ENCODE measurements around the gene XYLT2. TPM values are rescaled to one million over a fixed set of nuclear protein-coding genes. Genes with fewer than 3 reads are reported as not detected.
A peak's percentile ranks its signal among the peaks of the same experiment; 100 is the strongest.

XYLT2 gene
- total RNA-seq, 1 donor from 2014 or later: 12.2 TPM

GRCh38 chr17:50346313-50347116 lies 589 bp downstream of the XYLT2 start:
- H3K27me3 Mint-ChIP-seq (ENCODE audit: insufficient read depth, low read depth): peaks cover 8% of the 10 kb centered on the region
- Histone ChIP-seq H2AFZ (replicated peaks) (peak overlapping the region; percentile 36), H4K20me1 (ENCODE audit: low read depth) (peaks cover 27% of the 10 kb centered on the region), H3K79me2 (ENCODE audit: low read depth) (peaks cover 18% of the 10 kb centered on the region), H3K4me1 (peaks cover 19% of the 10 kb centered on the region), H3K27me3 (peaks cover 28% of the 10 kb centered on the region), H3F3A (ENCODE audit: low read depth) (no peaks in the 10 kb centered on the region), H3K4me3 (peak overlapping the region; percentile 78), H3K9ac (no peak overlapping the region), H3K36me3 (no peaks in the 10 kb centered on the region), H3K9me3 (ENCODE audit: low read depth) (no peaks in the 10 kb centered on the region), H3K27ac (no peak overlapping the region), H3K4me2 (peak overlapping the region; percentile 93)
- no peaks in the 10 kb centered on the region for H3K9me3 Mint-ChIP-seq
- H3K27ac Mint-ChIP-seq: peak overlapping the region; percentile 66
- peaks cover 35% of the 10 kb centered on the region for H3K4me1 Mint-ChIP-seq
- peak overlapping the region; percentile 95 for H3K4me3 Mint-ChIP-seq
- H3K36me3 Mint-ChIP-seq: peaks cover 2% of the 10 kb centered on the region
- TF ChIP-seq EZH2 (IDR thresholded peaks at IDR 0.05): no peak
- TF ChIP-seq CTCF (IDR thresholded peaks at IDR 0.05): no peak
- TF ChIP-seq EZH2phosphoT487 (IDR thresholded peaks at IDR 0.05): no peak
- DNase-seq (ENCODE audit: low spot score): peak; percentile 59

GRCh38 chr17:50347117-50347893 lies 1.4 kb downstream of the XYLT2 start:
- H2AFZ ChIP-seq (replicated peaks): no peak overlapping the region
- H3K4me3 ChIP-seq: peak overlapping the region; percentile 78
- H3K79me2 ChIP-seq (ENCODE audit: low read depth): peaks cover 18% of the 10 kb centered on the region
- TF ChIP-seq CTCF (IDR thresholded peaks at IDR 0.05): no peak
- TF ChIP-seq EZH2 (IDR thresholded peaks at IDR 0.05): no peak
- no peak for TF ChIP-seq EZH2phosphoT487 (IDR thresholded peaks at IDR 0.05)
- no peak overlapping the region for H3K27ac ChIP-seq
- H4K20me1 ChIP-seq (ENCODE audit: low read depth): peaks cover 30% of the 10 kb centered on the region
- Mint-ChIP-seq H3K27ac (no peak overlapping the region), H3K9me3 (no peaks in the 10 kb centered on the region), H3K36me3 (peaks cover 3% of the 10 kb centered on the region), H3K27me3 (ENCODE audit: insufficient read depth, low read depth) (peaks cover 8% of the 10 kb centered on the region), H3K4me1 (peaks cover 35% of the 10 kb centered on the region), H3K4me3 (peak overlapping the region; percentile 95)
- no peak overlapping the region for H3K9ac ChIP-seq
- no peaks in the 10 kb centered on the region for H3K36me3 ChIP-seq
- DNase-seq (ENCODE audit: low spot score): peak; percentile 46
- H3K4me1 ChIP-seq: peaks cover 19% of the 10 kb centered on the region
- no peaks in the 10 kb centered on the region for H3K9me3 ChIP-seq (ENCODE audit: low read depth)
- peak overlapping the region; percentile 93 for H3K4me2 ChIP-seq
- peaks cover 28% of the 10 kb centered on the region for H3K27me3 ChIP-seq
- H3F3A ChIP-seq (ENCODE audit: low read depth): no peaks in the 10 kb centered on the region

- peaks cover 8% of the 10 kb centered on the region for H3K27me3 Mint-ChIP-seq (ENCODE audit: insufficient read depth, low read depth)
- peaks cover 5% of the 10 kb centered on the region for H3K36me3 Mint-ChIP-seq
- H3K4me2 ChIP-seq: peak overlapping the region; percentile 93
- no peak overlapping the region for H2AFZ ChIP-seq (replicated peaks)
- H3K9me3 ChIP-seq (ENCODE audit: low read depth): no peaks in the 10 kb centered on the region
- no peaks in the 10 kb centered on the region for H3K9me3 Mint-ChIP-seq
- H3F3A ChIP-seq (ENCODE audit: low read depth): no peaks in the 10 kb centered on the region
- H3K4me1 ChIP-seq: peaks cover 19% of the 10 kb centered on the region
- H3K27me3 ChIP-seq: peaks cover 28% of the 10 kb centered on the region
- H3K36me3 ChIP-seq: no peaks in the 10 kb centered on the region
- peaks cover 18% of the 10 kb centered on the region for H3K79me2 ChIP-seq (ENCODE audit: low read depth)
- H4K20me1 ChIP-seq (ENCODE audit: low read depth): peaks cover 35% of the 10 kb centered on the region
- no peak overlapping the region for H3K9ac ChIP-seq
- H3K4me3 ChIP-seq: peak overlapping the region; percentile 78
- peaks cover 35% of the 10 kb centered on the region for H3K4me1 Mint-ChIP-seq
- no peak for TF ChIP-seq EZH2 (IDR thresholded peaks at IDR 0.05)
- no peak for TF ChIP-seq EZH2phosphoT487 (IDR thresholded peaks at IDR 0.05)
- no peak overlapping the region for H3K27ac ChIP-seq
- peak overlapping the region; percentile 95 for H3K4me3 Mint-ChIP-seq
- no peak overlapping the region for H3K27ac Mint-ChIP-seq
- DNase-seq (ENCODE audit: low spot score): no peak
These were observed 2.0 kb downstream of the XYLT2 start for GRCh38 chr17:50347894-50348291.
